Fibroblast of skin of right biceps (primary cell): Measurements from ENCODE around the gene SMAD1.
"Not testable (repeated sequence)": the region's sequence is repeated elsewhere in the genome, so short reads cannot be mapped to it uniquely, and the experiment has no call there.

Experiments used
- DNase-seq: peaks from one replicate; pipeline ENCODE4 v3.0.0-alpha.2; 2013

Gene SMAD1

GRCh38 chr4:145566086-145566708, 84.5 kb downstream of the SMAD1 start:
- no peak for DNase-seq

- DNase-seq: no peak
These were observed 85.1 kb downstream of the SMAD1 start for GRCh38 chr4:145566768-145567167.

- peak; percentile 36 for DNase-seq
These were observed 85.9 kb downstream of the SMAD1 start for GRCh38 chr4:145567516-145567915.

GRCh38 chr4:145574546-145574945, 92.9 kb downstream of the SMAD1 start:
- DNase-seq: not testable (repeated sequence)

- DNase-seq: no peak
These were observed 99.3 kb downstream of the SMAD1 start for GRCh38 chr4:145580906-145581305.

GRCh38 chr4:145583191-145584055, 101.8 kb downstream of the SMAD1 start:
- peak; percentile 37 for DNase-seq

- DNase-seq: no peak
These were observed 105.6 kb downstream of the SMAD1 start for GRCh38 chr4:145587088-145587754.

- not testable (repeated sequence) for DNase-seq
These were observed 107.7 kb downstream of the SMAD1 start for GRCh38 chr4:145589381-145589780.

GRCh38 chr4:145589916-145590702, 108.5 kb downstream of the SMAD1 start:
- peak; percentile 4 for DNase-seq

- no peak for DNase-seq
These were observed 120.6 kb downstream of the SMAD1 start for GRCh38 chr4:145602129-145602760.

- no peak for DNase-seq
These were observed 124.3 kb downstream of the SMAD1 start for GRCh38 chr4:145605941-145606340.
